HFFc6 (cell line): ENCODE measurements around the gene SHC3. TPM values are rescaled to one million over a fixed set of nuclear protein-coding genes. Genes with fewer than 3 reads are reported as not detected.

ENCODE experiments used
- DNase-seq: peaks from one replicate; pipeline ENCODE4 v3.0.0-alpha.2; 2018
- H3K27ac Mint-ChIP-seq: 2 replicates; pipeline ENCODE4 v1.8.0; 2020; ENCODE audit warnings: mild to moderate bottlenecking, mixed read lengths
- H3K27me3 Mint-ChIP-seq: 2 replicates; pipeline ENCODE4 v1.8.0; 2021; ENCODE audit warnings: mild to moderate bottlenecking, moderate library complexity, mixed read lengths; ENCODE audit not compliant: insufficient read depth
- H3K36me3 Mint-ChIP-seq: 2 replicates; pipeline ENCODE4 v1.8.0; 2021; ENCODE audit warnings: low read depth, mixed read lengths
- H3K4me1 Mint-ChIP-seq: 2 replicates; pipeline ENCODE4 v1.8.0; 2020; ENCODE audit warnings: low read depth, mixed read lengths
- H3K4me3 Mint-ChIP-seq: 2 replicates; pipeline ENCODE4 v1.8.0; 2020; ENCODE audit warnings: mild to moderate bottlenecking, moderate library complexity, mixed read lengths
- H3K9me3 Mint-ChIP-seq: 2 replicates; pipeline ENCODE4 v1.8.0; 2020; ENCODE audit warnings: mild to moderate bottlenecking, mixed read lengths
- CTCF ChIP-seq: fragments of 200-600 bp; sonication (generic); IDR thresholded peaks from 2 replicates; pipeline ENCODE4 v1.5.0; 2021; ENCODE audit warnings: antibody characterized with exemption, mild to moderate bottlenecking
- total RNA-seq, 6 experiments: library from RNA; stranded (reverse); fragmentation: NEBNext Ultra II Directional; extraction: Animal tissue kit (Norgen Biotek cat#: 25700); gene quantifications; 2 replicates in 1 of 6; 3 replicates in 5 of 6; pipeline ENCODE4 v1.2.3, GENCODE V29; 2021

Gene SHC3
- total RNA-seq, 6 experiments from 2014 or later, result 0.28 to 1.9 (median 0.42) TPM

GRCh38 chr9:89109666-89110065 is 69.0 kb downstream of the SHC3 start:
- Mint-ChIP-seq H3K27ac (no peak overlapping the region), H3K27me3 (peaks cover 8% of the 10 kb centered on the region), H3K4me3 (no peak overlapping the region), H3K36me3 (no peaks in the 10 kb centered on the region), H3K9me3 (no peaks in the 10 kb centered on the region), H3K4me1 (peaks cover 18% of the 10 kb centered on the region)
- peak; percentile 28 for DNase-seq
- no peak for TF ChIP-seq CTCF

- Mint-ChIP-seq H3K36me3 (no peaks in the 10 kb centered on the region), H3K4me1 (peaks cover 18% of the 10 kb centered on the region), H3K4me3 (no peak overlapping the region), H3K27me3 (peaks cover 10% of the 10 kb centered on the region), H3K27ac (no peak overlapping the region), H3K9me3 (no peaks in the 10 kb centered on the region)
- TF ChIP-seq CTCF, result no peak
- DNase-seq, result no peak
Measured at GRCh38 chr9:89107406-89107805, 71.2 kb downstream of the SHC3 start.

- H3K27me3 Mint-ChIP-seq, result peaks cover 10% of the 10 kb centered on the region
- no peaks in the 10 kb centered on the region for H3K36me3 Mint-ChIP-seq
- H3K9me3 Mint-ChIP-seq, result no peaks in the 10 kb centered on the region
- H3K4me3 Mint-ChIP-seq, result no peak overlapping the region
- H3K27ac Mint-ChIP-seq, result no peak overlapping the region
- TF ChIP-seq CTCF, result no peak
- no peak for DNase-seq
- peaks cover 10% of the 10 kb centered on the region for H3K4me1 Mint-ChIP-seq
Measured at GRCh38 chr9:89106224-89106851, 72.3 kb downstream of the SHC3 start.

DNA sequence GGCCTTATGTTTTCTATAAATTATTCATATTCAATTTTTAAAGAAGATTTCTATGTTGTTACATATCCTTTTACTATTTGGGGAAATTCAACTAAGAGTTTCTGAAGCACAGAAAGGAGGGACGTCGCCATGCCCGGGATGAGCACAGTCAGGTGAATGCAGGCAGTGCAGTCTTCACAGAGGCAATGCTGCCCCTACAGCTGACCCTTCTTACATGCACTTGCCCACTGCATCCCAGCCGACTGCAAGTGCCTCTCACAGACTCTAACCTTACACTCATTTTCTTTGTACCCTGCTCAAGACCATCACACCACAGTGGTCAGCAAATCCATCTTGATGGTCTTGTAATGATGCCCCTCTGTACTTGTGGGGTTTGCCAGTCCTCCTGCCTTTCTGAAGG is 73.8 kb downstream of the SHC3 start:
- DNase-seq, result no peak
- H3K4me1 Mint-ChIP-seq, result peaks cover 8% of the 10 kb centered on the region
- no peaks in the 10 kb centered on the region for H3K36me3 Mint-ChIP-seq
- peaks cover 10% of the 10 kb centered on the region for H3K27me3 Mint-ChIP-seq
- TF ChIP-seq CTCF, result no peak
- H3K9me3 Mint-ChIP-seq, result no peaks in the 10 kb centered on the region
- H3K27ac Mint-ChIP-seq, result no peak overlapping the region
- H3K4me3 Mint-ChIP-seq, result no peak overlapping the region

GRCh38 chr9:89097219-89097618 is 81.4 kb downstream of the SHC3 start:
- Mint-ChIP-seq H3K9me3 (no peaks in the 10 kb centered on the region), H3K36me3 (no peaks in the 10 kb centered on the region), H3K4me1 (peaks cover 9% of the 10 kb centered on the region), H3K27me3 (peaks cover 4% of the 10 kb centered on the region), H3K27ac (no peak overlapping the region), H3K4me3 (no peak overlapping the region)
- no peak for DNase-seq
- TF ChIP-seq CTCF, result no peak
